Articular chondrocyte of knee joint (primary cell): ENCODE data around the gene NELL1. TPM values are rescaled to one million over a fixed set of nuclear protein-coding genes. Genes with fewer than 3 reads are reported as not detected.
A peak's percentile ranks its signal among the peaks of the same experiment; 100 is the strongest.

ENCODE experiments used
- small RNA-seq: library from RNA; depleted of rRNA; stranded (forward); fragments of <200 nt; gene quantifications from one replicate; pipeline ENCODE3, GENCODE V24; 2012
- total RNA-seq: library from RNA; depleted of rRNA; stranded (reverse); fragments of >200 nt; gene quantifications from 2 replicates; pipeline ENCODE4 v1.2.3, GENCODE V29; 2012

Gene NELL1
- total RNA-seq: not detected in 2 replicates

GRCh38 chr11:20668844-20669819 lies at the start of gene NELL1:
NELL1 (plus strand) TSS chr11:20669586.

Small RNA genes lying within 50 kb of the gene (small RNA-seq; reads per million reads assigned to genes)
- gene RNA5SP336 (3.6 reads per million, percentile 86 among the genes with 10 or more reads in this experiment), gene RNA5SP337 (not detected)

Other genes starting within 250 kb of the NELL1 start
- gene SLC6A5, start 70.0 kb upstream of the NELL1 start, total RNA-seq: not detected in 2 replicates